HL-60 (cell line): ENCODE results near the gene ERCC1.

ENCODE experiments used
- GABPA ChIP-seq: IDR thresholded peaks from 2 replicates; pipeline ENCODE4 v1.6.1; 2012; ENCODE audit warnings: low read depth
- POLR2AphosphoS5 ChIP-seq: IDR thresholded peaks from 2 replicates; pipeline ENCODE4 v1.6.1; 2012; ENCODE audit warnings: low read depth
- TF ChIP-seq, protein P1 (sequence below): IDR thresholded peaks from one replicate; pipeline ENCODE4 v1.5.1; 2011; ENCODE audit warnings: low read length, control low read depth, inconsistent platforms; ENCODE audit not compliant: insufficient read depth
- TF ChIP-seq, protein P2 (sequence below): IDR thresholded peaks from 2 replicates; pipeline ENCODE4 v1.6.1; 2012; ENCODE audit warnings: low read depth; ENCODE audit not compliant: insufficient replicate concordance

DNA sequence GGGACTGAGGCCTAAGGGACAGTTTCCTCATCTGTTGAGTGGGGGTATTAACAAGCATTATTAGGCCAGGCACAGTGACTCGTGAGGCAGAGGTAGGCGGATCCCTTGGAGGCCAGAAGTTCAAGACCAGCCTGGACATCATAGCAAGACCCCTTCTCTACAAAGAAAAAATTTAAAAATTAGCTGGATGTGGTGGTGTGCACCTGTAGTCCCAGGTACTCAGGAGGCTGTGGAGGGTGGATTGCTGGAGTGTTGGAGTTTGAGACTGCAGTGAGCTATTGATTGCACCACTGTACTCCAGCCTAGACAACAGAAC, 32.7 kb upstream of the ERCC1 start:
- TF ChIP-seq, protein P1, sequence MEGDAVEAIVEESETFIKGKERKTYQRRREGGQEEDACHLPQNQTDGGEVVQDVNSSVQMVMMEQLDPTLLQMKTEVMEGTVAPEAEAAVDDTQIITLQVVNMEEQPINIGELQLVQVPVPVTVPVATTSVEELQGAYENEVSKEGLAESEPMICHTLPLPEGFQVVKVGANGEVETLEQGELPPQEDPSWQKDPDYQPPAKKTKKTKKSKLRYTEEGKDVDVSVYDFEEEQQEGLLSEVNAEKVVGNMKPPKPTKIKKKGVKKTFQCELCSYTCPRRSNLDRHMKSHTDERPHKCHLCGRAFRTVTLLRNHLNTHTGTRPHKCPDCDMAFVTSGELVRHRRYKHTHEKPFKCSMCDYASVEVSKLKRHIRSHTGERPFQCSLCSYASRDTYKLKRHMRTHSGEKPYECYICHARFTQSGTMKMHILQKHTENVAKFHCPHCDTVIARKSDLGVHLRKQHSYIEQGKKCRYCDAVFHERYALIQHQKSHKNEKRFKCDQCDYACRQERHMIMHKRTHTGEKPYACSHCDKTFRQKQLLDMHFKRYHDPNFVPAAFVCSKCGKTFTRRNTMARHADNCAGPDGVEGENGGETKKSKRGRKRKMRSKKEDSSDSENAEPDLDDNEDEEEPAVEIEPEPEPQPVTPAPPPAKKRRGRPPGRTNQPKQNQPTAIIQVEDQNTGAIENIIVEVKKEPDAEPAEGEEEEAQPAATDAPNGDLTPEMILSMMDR = no peak
- TF ChIP-seq, protein P2, sequence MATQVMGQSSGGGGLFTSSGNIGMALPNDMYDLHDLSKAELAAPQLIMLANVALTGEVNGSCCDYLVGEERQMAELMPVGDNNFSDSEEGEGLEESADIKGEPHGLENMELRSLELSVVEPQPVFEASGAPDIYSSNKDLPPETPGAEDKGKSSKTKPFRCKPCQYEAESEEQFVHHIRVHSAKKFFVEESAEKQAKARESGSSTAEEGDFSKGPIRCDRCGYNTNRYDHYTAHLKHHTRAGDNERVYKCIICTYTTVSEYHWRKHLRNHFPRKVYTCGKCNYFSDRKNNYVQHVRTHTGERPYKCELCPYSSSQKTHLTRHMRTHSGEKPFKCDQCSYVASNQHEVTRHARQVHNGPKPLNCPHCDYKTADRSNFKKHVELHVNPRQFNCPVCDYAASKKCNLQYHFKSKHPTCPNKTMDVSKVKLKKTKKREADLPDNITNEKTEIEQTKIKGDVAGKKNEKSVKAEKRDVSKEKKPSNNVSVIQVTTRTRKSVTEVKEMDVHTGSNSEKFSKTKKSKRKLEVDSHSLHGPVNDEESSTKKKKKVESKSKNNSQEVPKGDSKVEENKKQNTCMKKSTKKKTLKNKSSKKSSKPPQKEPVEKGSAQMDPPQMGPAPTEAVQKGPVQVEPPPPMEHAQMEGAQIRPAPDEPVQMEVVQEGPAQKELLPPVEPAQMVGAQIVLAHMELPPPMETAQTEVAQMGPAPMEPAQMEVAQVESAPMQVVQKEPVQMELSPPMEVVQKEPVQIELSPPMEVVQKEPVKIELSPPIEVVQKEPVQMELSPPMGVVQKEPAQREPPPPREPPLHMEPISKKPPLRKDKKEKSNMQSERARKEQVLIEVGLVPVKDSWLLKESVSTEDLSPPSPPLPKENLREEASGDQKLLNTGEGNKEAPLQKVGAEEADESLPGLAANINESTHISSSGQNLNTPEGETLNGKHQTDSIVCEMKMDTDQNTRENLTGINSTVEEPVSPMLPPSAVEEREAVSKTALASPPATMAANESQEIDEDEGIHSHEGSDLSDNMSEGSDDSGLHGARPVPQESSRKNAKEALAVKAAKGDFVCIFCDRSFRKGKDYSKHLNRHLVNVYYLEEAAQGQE = no peak
- TF ChIP-seq GABPA (no peak), POLR2AphosphoS5 (no peak)
